HL-60 (cell line): ENCODE measurements around the gene HPD.

Experiments used
- DNase-seq, 2 experiments: peaks; one replicate each; pipeline ENCODE4 v3.0.0-alpha.2; 2010 to 2020; ENCODE audit warnings: low read depth in 1 of 2, low spot score in 1 of 2
- H3K27ac ChIP-seq: fragments of 250-450 bp; sonication (Bioruptor Pico); replicated peaks from 2 replicates; pipeline ENCODE4 v1.5.1; 2020; ENCODE audit warnings: mild to moderate bottlenecking, moderate library complexity
- H3K27me3 ChIP-seq: fragments of 250-450 bp; sonication (Bioruptor Pico); 2 replicates; pipeline ENCODE4 v1.5.1; 2021; ENCODE audit warnings: mild to moderate bottlenecking, moderate library complexity; ENCODE audit not compliant: insufficient read depth, poor library complexity, severe bottlenecking
- H3K4me3 ChIP-seq: replicated peaks from 2 replicates; pipeline ENCODE4 v1.5.1; 2011; ENCODE audit warnings: mild to moderate bottlenecking, control low read depth, low read length; ENCODE audit not compliant: insufficient read depth
- GABPA ChIP-seq: IDR thresholded peaks from 2 replicates; pipeline ENCODE4 v1.6.1; 2012; ENCODE audit warnings: low read depth
- POLR2AphosphoS5 ChIP-seq: IDR thresholded peaks from 2 replicates; pipeline ENCODE4 v1.6.1; 2012; ENCODE audit warnings: low read depth
- SPI1 ChIP-seq: IDR thresholded peaks from 2 replicates; pipeline ENCODE4 v1.6.1; 2012; ENCODE audit warnings: low read depth, mild to moderate bottlenecking, borderline replicate concordance
- TF ChIP-seq, protein P1 (sequence below): IDR thresholded peaks from 2 replicates; pipeline ENCODE4 v1.6.1; 2012; ENCODE audit warnings: low read depth; ENCODE audit not compliant: insufficient replicate concordance
- TF ChIP-seq, protein P2 (sequence below): IDR thresholded peaks from one replicate; pipeline ENCODE4 v1.5.1; 2011; ENCODE audit warnings: low read length, control low read depth, inconsistent platforms; ENCODE audit not compliant: insufficient read depth

Gene HPD

DNA sequence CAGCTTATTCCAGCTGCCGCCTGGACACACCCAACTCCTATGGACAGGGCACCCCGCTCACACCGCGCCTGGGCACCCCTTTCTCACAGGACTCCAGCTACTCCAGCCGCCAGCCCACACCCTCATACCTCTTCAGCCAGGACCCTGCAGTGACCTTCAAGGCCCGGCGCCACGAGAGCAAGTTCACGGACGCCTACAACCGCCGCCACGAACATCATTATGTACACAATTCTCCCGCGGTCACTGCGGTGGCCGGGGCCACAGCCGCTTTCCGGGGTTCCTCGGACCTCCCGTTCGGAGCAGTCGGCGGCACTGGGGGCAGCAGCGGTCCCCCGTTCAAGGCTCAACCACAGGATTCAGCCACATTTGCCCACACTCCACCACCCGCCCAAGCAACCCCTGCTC is 48.9 kb downstream of the HPD start:
- TF ChIP-seq, protein P1, sequence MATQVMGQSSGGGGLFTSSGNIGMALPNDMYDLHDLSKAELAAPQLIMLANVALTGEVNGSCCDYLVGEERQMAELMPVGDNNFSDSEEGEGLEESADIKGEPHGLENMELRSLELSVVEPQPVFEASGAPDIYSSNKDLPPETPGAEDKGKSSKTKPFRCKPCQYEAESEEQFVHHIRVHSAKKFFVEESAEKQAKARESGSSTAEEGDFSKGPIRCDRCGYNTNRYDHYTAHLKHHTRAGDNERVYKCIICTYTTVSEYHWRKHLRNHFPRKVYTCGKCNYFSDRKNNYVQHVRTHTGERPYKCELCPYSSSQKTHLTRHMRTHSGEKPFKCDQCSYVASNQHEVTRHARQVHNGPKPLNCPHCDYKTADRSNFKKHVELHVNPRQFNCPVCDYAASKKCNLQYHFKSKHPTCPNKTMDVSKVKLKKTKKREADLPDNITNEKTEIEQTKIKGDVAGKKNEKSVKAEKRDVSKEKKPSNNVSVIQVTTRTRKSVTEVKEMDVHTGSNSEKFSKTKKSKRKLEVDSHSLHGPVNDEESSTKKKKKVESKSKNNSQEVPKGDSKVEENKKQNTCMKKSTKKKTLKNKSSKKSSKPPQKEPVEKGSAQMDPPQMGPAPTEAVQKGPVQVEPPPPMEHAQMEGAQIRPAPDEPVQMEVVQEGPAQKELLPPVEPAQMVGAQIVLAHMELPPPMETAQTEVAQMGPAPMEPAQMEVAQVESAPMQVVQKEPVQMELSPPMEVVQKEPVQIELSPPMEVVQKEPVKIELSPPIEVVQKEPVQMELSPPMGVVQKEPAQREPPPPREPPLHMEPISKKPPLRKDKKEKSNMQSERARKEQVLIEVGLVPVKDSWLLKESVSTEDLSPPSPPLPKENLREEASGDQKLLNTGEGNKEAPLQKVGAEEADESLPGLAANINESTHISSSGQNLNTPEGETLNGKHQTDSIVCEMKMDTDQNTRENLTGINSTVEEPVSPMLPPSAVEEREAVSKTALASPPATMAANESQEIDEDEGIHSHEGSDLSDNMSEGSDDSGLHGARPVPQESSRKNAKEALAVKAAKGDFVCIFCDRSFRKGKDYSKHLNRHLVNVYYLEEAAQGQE: no peak
- TF ChIP-seq, protein P2, sequence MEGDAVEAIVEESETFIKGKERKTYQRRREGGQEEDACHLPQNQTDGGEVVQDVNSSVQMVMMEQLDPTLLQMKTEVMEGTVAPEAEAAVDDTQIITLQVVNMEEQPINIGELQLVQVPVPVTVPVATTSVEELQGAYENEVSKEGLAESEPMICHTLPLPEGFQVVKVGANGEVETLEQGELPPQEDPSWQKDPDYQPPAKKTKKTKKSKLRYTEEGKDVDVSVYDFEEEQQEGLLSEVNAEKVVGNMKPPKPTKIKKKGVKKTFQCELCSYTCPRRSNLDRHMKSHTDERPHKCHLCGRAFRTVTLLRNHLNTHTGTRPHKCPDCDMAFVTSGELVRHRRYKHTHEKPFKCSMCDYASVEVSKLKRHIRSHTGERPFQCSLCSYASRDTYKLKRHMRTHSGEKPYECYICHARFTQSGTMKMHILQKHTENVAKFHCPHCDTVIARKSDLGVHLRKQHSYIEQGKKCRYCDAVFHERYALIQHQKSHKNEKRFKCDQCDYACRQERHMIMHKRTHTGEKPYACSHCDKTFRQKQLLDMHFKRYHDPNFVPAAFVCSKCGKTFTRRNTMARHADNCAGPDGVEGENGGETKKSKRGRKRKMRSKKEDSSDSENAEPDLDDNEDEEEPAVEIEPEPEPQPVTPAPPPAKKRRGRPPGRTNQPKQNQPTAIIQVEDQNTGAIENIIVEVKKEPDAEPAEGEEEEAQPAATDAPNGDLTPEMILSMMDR: no peak
- TF ChIP-seq GABPA (no peak), POLR2AphosphoS5 (no peak), SPI1 (no peak)
- H3K4me3 ChIP-seq: no peak overlapping the region
- H3K27ac ChIP-seq: no peak overlapping the region
- H3K27me3 ChIP-seq: no peaks in the 10 kb centered on the region
- no peak for DNase-seq

DNA sequence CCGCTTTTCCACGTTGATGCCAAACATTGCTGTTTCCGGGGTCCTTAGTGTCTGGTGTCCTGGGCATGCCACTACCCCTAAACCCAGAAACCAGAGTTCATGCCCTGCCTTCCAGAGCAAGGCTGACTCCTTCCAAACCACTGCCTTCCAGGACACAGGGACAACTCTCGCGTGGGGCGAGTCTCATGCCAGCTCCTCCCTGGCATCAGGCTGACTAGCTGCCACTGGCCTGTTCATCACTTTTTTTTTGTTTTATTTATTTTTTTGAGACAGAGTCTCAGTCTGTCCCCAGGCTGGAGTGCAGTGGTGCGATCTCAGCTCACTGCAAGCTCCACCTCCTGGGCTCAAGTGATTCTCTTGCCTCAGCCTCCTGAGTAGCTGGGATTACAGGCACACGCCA is 50.0 kb downstream of the HPD start:
- no peak overlapping the region for H3K27ac ChIP-seq

DNA sequence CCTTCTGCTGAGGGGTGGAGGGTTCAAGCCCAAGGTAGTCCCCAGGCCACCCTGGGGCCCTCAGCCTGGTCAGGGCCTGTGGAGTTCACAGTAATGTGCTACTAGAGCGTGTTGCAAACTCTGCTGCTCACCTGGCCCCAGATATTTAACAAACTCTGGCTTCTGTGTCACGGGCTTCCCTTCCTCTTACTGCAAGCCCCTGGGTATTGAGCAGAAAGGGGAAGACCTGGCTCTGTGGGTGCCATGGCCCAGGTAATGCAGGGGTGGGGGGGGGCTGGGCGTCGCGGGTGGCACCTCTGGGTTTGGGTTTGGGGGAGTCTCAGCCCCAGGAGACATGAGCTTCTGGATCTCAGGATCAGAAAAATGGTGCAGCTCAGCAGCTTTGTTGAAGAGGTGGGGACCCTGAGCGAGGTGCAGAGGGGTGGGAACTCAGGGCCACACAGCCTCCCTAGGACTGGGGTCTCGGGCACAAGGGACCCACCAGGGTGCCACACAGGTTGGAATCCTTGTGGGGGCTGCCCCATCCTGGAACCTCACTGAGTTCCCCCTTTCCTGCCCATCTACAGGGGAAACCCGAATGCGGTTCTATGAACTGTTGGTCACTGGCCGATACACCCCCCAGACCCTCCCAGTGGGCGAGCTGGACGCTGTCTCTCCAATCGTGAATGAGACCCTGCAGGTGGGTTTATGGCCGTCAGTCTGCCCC is 50.9 kb downstream of the HPD start:
- DNase-seq: peak in 1 of 2 experiments; percentile 61
- TF ChIP-seq POLR2AphosphoS5 (no peak), GABPA (no peak), SPI1 (peak; percentile 55; the same call in 1 of the 2 replicates)
- TF ChIP-seq, protein P1: no peak
- TF ChIP-seq, protein P2: no peak
- no peaks in the 10 kb centered on the region for H3K27me3 ChIP-seq
- no peak overlapping the region for H3K4me3 ChIP-seq
- H3K27ac ChIP-seq: peak overlapping the region; percentile 27; the same call in 1 of the 2 replicates

More for the DNA sequence above, 50.0 kb downstream of the HPD start:
- Histone ChIP-seq H3K4me3 (no peak overlapping the region), H3K27me3 (no peaks in the 10 kb centered on the region)
- TF ChIP-seq POLR2AphosphoS5 (no peak), GABPA (no peak), SPI1 (no peak)
- TF ChIP-seq, protein P2: no peak
- TF ChIP-seq, protein P1: no peak
- DNase-seq: no peak
